ENCODE results near the gene KIAA0586.

KIAA0586 gene

DNA sequence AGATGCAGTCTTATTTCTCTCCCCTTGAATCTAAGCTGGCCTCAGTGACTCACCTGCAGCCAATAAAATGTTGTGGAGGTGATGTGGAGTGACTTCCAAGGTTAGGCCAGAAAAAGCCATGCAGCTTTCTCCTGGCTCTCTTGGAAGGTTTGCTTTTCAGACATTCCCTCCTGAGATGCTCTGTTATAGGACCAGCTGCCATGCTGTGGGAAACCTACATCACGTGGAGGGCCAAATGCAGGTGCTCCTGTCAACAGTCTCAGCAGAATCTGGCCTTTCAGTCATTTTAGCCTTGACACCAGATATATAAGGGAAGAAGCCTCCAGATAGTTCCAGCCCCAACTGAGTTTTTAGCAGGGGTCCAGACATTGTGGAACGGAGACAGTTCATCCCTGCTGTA, 172.2 kb downstream of the KIAA0586 start:
- DNase-seq = no peak
